Neuronal stem cell (in vitro differentiated cells): Measurements from ENCODE around the gene PCK1.
A peak's percentile ranks its signal among the peaks of the same experiment; 100 is the strongest.

Experiments
- DNase-seq: peaks from one replicate; pipeline ENCODE4 v3.0.0-alpha.2; 2013; ENCODE audit warnings: low spot score
- H2AFZ ChIP-seq: one replicate; pipeline ENCODE4 v1.6.1; 2013; ENCODE audit warnings: mild to moderate bottlenecking, low read length, inconsistent platforms
- H2AK5ac ChIP-seq: 2 replicates; pipeline ENCODE4 v1.6.1; 2013; ENCODE audit warnings: low read depth, mild to moderate bottlenecking, inconsistent platforms, low read length, moderate library complexity, mixed read lengths
- H2BK120ac ChIP-seq: 2 replicates; pipeline ENCODE4 v1.6.1; 2013; ENCODE audit warnings: low read depth, mild to moderate bottlenecking, inconsistent platforms, low read length, moderate library complexity, mixed read lengths
- H2BK12ac ChIP-seq: one replicate; pipeline ENCODE4 v1.6.1; 2013; ENCODE audit warnings: low read length, inconsistent platforms
- H2BK15ac ChIP-seq: 2 replicates; pipeline ENCODE4 v1.6.1; 2013; ENCODE audit warnings: mild to moderate bottlenecking, low read length, inconsistent platforms, mixed read lengths
- H2BK5ac ChIP-seq: one replicate; pipeline ENCODE4 v1.6.1; 2013; ENCODE audit warnings: inconsistent platforms, mild to moderate bottlenecking, low read length, moderate library complexity
- H3K14ac ChIP-seq: one replicate; pipeline ENCODE4 v1.6.1; 2013; ENCODE audit warnings: low read length, inconsistent platforms
- H3K18ac ChIP-seq: 2 replicates; pipeline ENCODE4 v1.6.1; 2013; ENCODE audit warnings: low read length, inconsistent platforms
- H3K23ac ChIP-seq: 2 replicates; pipeline ENCODE4 v1.6.1; 2013; ENCODE audit warnings: low read depth, mild to moderate bottlenecking, mixed read lengths, low read length, inconsistent platforms; ENCODE audit not compliant: poor library complexity
- H3K27ac ChIP-seq: replicated peaks from 3 replicates; pipeline ENCODE4 v1.5.1; 2013; ENCODE audit warnings: low read length, inconsistent platforms
- H3K27me3 ChIP-seq, 3 experiments: 2 replicates each; pipeline ENCODE4 v1.6.1; 2013; ENCODE audit warnings: low read length in 3 of 3, mild to moderate bottlenecking in 2 of 3, inconsistent platforms in 1 of 3, low read depth in 1 of 3, mixed read lengths in 1 of 3, moderate library complexity in 1 of 3; ENCODE audit not compliant: control insufficient read depth in 3 of 3, insufficient read depth in 3 of 3
- H3K36me3 ChIP-seq, 2 donors: replicated peaks in 1 of 2; 2 replicates each; pipeline ENCODE4 v1.6.1; 2013; ENCODE audit warnings: low read length in 2 of 2; ENCODE audit not compliant: control insufficient read depth in 2 of 2, insufficient read depth in 2 of 2
- H3K4ac ChIP-seq: 2 replicates; pipeline ENCODE4 v1.6.1; 2013; ENCODE audit warnings: inconsistent platforms, mild to moderate bottlenecking, low read length, moderate library complexity
- H3K4me1 ChIP-seq, 2 donors: 1 replicate in 1 of 2; 2 replicates in 1 of 2; pipeline ENCODE4 v1.6.1; 2013; ENCODE audit warnings: low read length in 2 of 2, low read depth in 1 of 2; ENCODE audit not compliant: control insufficient read depth in 2 of 2, insufficient read depth in 1 of 2
- H3K4me2 ChIP-seq: one replicate; pipeline ENCODE4 v1.6.1; 2013; ENCODE audit warnings: mild to moderate bottlenecking, low read length, inconsistent platforms; ENCODE audit not compliant: insufficient read depth, poor library complexity, severe bottlenecking
- H3K4me3 ChIP-seq, 2 donors: 2 replicates each; pipeline ENCODE4 v1.5.1; 2013; ENCODE audit warnings: low read length in 2 of 2, mild to moderate bottlenecking in 2 of 2, inconsistent platforms in 1 of 2, moderate library complexity in 1 of 2
- H3K79me1 ChIP-seq: one replicate; pipeline ENCODE4 v1.6.1; 2013; ENCODE audit warnings: low read depth, mild to moderate bottlenecking, inconsistent platforms, low read length, moderate library complexity
- H3K9ac ChIP-seq: one replicate; pipeline ENCODE4 v1.6.1; 2013; ENCODE audit warnings: mild to moderate bottlenecking, low read depth, low read length, inconsistent platforms; ENCODE audit not compliant: poor library complexity
- H3K9me3 ChIP-seq, 2 donors: replicated peaks in 1 of 2; 2 replicates each; pipeline versions ENCODE3 to v1.6.1; 2013; ENCODE audit warnings: low read length in 2 of 2, mild to moderate bottlenecking in 2 of 2, inconsistent platforms in 1 of 2, low read depth in 1 of 2, mixed read lengths in 1 of 2, moderate library complexity in 1 of 2; ENCODE audit not compliant: control insufficient read depth in 2 of 2, insufficient read depth in 1 of 2
- H4K8ac ChIP-seq: one replicate; pipeline ENCODE4 v1.6.1; 2013; ENCODE audit warnings: low read depth, mild to moderate bottlenecking, inconsistent platforms, low read length, moderate library complexity
- H4K91ac ChIP-seq: one replicate; pipeline ENCODE4 v1.6.1; 2013; ENCODE audit warnings: low read length, low read depth, mild to moderate bottlenecking, inconsistent platforms; ENCODE audit not compliant: poor library complexity
- WGBS, 2 donors: extraction: QIAGEN DNeasy Blood & Tissue Kit; methylation state at CpG; one replicate each; pipeline ENCODE4 v1.1.7; 2013; ENCODE audit warnings: missing lambda C conversion rate in 2 of 2, mixed read lengths in 1 of 2; ENCODE audit not compliant: insufficient read length in 2 of 2, insufficient replicate concordance in 1 of 2; ENCODE audit errors: extremely low coverage in 2 of 2; 5-methylcytosine and 5-hydroxymethylcytosine counted together

Gene PCK1

DNA sequence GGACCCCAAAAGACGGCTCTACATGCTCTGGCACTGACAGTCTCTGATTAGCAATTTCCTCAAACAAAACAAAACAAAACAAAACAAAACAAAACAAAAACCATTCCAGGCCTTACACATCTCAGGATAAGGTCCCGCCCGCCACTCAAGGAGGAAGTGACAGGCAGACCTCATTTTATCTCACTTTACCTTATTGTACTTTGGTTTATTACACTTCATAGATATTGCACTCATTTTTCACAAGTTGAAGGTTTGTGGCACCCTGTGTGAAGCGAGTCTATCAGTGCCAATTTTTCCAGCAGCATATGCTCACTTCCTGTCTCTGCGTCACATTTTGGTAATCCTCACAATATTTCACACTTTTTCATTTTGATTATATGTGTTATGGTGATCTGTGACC, 44.1 kb downstream of the PCK1 start:
- no peak overlapping the region for H3K18ac ChIP-seq
- no peak overlapping the region for H3K23ac ChIP-seq
- H3K4me2 ChIP-seq = no peak overlapping the region
- peaks cover 0 to 1% of the 10 kb centered on the region in 2 donors for H3K4me1 ChIP-seq
- H3K9ac ChIP-seq = no peak overlapping the region
- no peak overlapping the region for H3K14ac ChIP-seq
- no peak for DNase-seq
- no peak overlapping the region for H4K91ac ChIP-seq
- H3K9me3 ChIP-seq = no peaks in the 10 kb centered on the region
- H2BK12ac ChIP-seq = no peak overlapping the region
- no peak overlapping the region for H2AFZ ChIP-seq
- H3K4me3 ChIP-seq = no peak overlapping the region
- peaks cover 0 to 28% (median 0%) of the 10 kb centered on the region in 3 experiments for H3K27me3 ChIP-seq
- no CpG with 5 or more reads among the region's 5 CpGs for WGBS, 2 donors
- no peaks in the 10 kb centered on the region for H3K79me1 ChIP-seq
- no peak overlapping the region for H3K27ac ChIP-seq
- no peak overlapping the region for H2BK120ac ChIP-seq
- no peak overlapping the region for H4K8ac ChIP-seq
- H3K36me3 ChIP-seq = no peaks in the 10 kb centered on the region
- H2BK15ac ChIP-seq = no peak overlapping the region
- no peak overlapping the region for H2AK5ac ChIP-seq
- H3K4ac ChIP-seq = no peak overlapping the region
- no peak overlapping the region for H2BK5ac ChIP-seq

DNA sequence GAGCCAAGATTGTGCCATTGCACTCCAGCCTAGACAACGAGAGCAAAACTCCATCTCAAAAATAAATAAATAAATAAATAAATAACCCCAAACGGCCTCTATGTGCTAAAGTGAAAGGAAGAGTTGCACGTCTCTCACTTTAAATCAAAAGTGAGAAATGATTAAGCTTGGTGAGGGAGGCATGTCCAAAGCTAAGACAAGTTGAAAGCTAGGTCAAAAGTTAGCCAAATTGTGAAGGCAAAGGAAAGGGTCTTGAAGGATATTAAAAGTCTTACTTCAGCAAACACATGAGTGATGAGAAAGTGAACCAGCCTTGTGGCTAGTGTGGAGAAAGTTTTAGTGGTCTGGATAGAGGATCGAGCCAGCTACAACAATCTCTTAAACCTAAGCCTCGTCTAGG, 45.0 kb downstream of the PCK1 start:
- H3K4me1 ChIP-seq = peaks cover 0 to 1% of the 10 kb centered on the region in 2 donors
- no peak overlapping the region for H3K27ac ChIP-seq
- no peak overlapping the region for H2BK5ac ChIP-seq
- H4K91ac ChIP-seq = no peak overlapping the region
- H3K9ac ChIP-seq = no peak overlapping the region
- H3K36me3 ChIP-seq = no peaks in the 10 kb centered on the region
- H3K18ac ChIP-seq = no peak overlapping the region
- no peak overlapping the region for H3K4me2 ChIP-seq
- H3K23ac ChIP-seq = no peak overlapping the region
- H3K27me3 ChIP-seq = peaks cover 0 to 23% (median 0%) of the 10 kb centered on the region in 3 experiments
- DNase-seq = no peak
- no peak overlapping the region for H3K4me3 ChIP-seq
- no peak overlapping the region for H2BK12ac ChIP-seq
- H2AK5ac ChIP-seq = no peak overlapping the region
- no CpG with 5 or more reads among the region's 5 CpGs for WGBS, 2 donors
- no peaks in the 10 kb centered on the region for H3K79me1 ChIP-seq
- H2BK120ac ChIP-seq = no peak overlapping the region
- H3K9me3 ChIP-seq = no peaks in the 10 kb centered on the region
- no peak overlapping the region for H3K4ac ChIP-seq
- H3K14ac ChIP-seq = no peak overlapping the region
- H2BK15ac ChIP-seq = no peak overlapping the region
- no peak overlapping the region for H4K8ac ChIP-seq
- H2AFZ ChIP-seq = no peak overlapping the region

DNA sequence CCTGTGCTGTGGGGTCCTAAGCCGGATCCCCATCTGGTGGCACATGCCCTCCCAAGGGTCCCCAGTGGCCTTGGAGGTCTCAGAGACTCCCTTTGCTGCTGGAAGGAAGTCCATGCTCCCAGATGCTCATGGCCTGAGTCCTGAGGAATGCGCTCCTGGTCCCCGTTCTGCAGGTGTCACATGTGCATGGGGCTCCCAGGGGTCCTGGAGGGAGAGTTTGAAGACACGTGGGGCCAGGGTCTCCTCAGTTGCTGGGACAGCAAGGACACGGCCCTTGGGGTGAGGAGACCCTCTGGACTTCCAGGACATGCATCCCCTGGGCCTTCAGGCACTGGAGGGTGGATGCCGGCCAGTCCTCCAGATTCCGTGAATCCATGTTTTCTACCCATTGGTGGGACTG, 47.6 kb downstream of the PCK1 start:
- Histone ChIP-seq H2AFZ (no peak overlapping the region), H3K9ac (no peak overlapping the region), H3K27me3 (peaks cover 0 to 22% (median 0%) of the 10 kb centered on the region in 3 experiments), H3K4me2 (no peak overlapping the region), H3K23ac (no peak overlapping the region), H3K14ac (no peak overlapping the region), H2AK5ac (no peak overlapping the region), H3K36me3 (no peaks in the 10 kb centered on the region), H3K18ac (no peak overlapping the region), H3K4me3 (no peak overlapping the region), H3K4ac (no peak overlapping the region), H3K27ac (no peak overlapping the region), H3K4me1 (peaks cover 0 to 1% of the 10 kb centered on the region in 2 donors), H3K9me3 (no peaks in the 10 kb centered on the region), H2BK12ac (no peak overlapping the region), H2BK120ac (no peak overlapping the region), H3K79me1 (no peaks in the 10 kb centered on the region), H2BK15ac (no peak overlapping the region), H2BK5ac (no peak overlapping the region), H4K8ac (no peak overlapping the region), H4K91ac (no peak overlapping the region)
- no CpG with 5 or more reads among the region's 7 CpGs for WGBS, 2 donors
- no peak for DNase-seq

DNA sequence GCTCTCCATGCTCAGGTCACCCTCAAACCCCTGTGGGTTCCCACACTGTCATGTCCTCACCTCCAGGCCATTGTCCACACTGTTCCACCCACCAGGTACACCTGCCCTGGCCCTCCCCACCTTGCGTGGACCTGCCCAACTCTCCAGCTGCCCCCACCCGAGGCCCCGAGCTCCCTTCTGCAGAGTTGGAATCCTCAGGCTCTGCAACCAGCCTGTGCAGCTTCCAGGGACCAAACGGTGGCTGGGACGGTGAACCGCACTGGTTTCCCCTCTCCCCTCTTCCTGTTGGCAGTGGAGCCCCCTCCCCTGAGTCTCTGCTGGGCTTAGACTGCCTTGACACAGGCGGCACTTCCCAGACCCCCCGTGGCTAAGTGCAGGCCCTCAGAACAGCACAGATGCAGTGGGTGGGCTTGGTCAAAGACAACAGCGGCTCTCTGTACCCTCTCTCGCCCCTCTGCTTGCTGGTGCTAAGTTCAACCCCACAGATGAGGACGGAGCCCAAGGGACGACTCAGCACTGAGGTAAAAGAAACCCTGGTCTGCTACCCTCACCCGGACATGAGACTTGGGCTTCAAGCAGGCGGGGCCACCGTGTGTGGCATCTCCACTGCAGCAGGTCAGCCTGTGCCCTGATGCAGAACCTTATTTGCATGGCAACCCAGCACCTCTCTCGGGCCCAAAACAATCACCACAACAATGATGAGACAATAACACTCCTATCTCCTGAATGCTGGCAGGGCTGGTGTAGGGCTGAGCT, 48.4 kb downstream of the PCK1 start:
- Histone ChIP-seq H3K4ac (no peak overlapping the region), H2AK5ac (peak overlapping the region; percentile 32), H3K4me2 (no peak overlapping the region), H2BK5ac (no peak overlapping the region), H4K91ac (no peak overlapping the region), H2BK15ac (no peak overlapping the region), H3K36me3 (no peaks in the 10 kb centered on the region), H3K27ac (no peak overlapping the region), H2BK120ac (no peak overlapping the region), H3K27me3 (peaks cover 0 to 21% (median 0%) of the 10 kb centered on the region in 3 experiments), H4K8ac (no peak overlapping the region), H3K9ac (peak overlapping the region; percentile 27), H2AFZ (no peak overlapping the region), H3K14ac (peak overlapping the region; percentile 14), H3K79me1 (no peaks in the 10 kb centered on the region), H3K23ac (no peak overlapping the region), H3K4me3 (peak overlapping the region in 1 of 2 donors; percentile 37), H2BK12ac (no peak overlapping the region), H3K18ac (peak overlapping the region; percentile 72), H3K9me3 (no peaks in the 10 kb centered on the region), H3K4me1 (peaks cover 0 to 1% of the 10 kb centered on the region in 2 donors)
- no peak for DNase-seq
- no CpG with 5 or more reads among the region's 16 CpGs for WGBS, 2 donors
